GM19023 (cell line): ENCODE measurements around the gene CDK11B.
"Not testable (repeated sequence)": the region's sequence is repeated elsewhere in the genome, so short reads cannot be mapped to it uniquely, and the experiment has no call there.

Experiments
- ATAC-seq: cut with Tn5 transposase; IDR thresholded peaks from one replicate; pipeline ENCODE4 v1.9.1; 2021; ENCODE audit warnings: mild to moderate bottlenecking, moderate library complexity; ENCODE audit not compliant: unreplicated experiment

The CDK11B gene

GRCh38 chr1:1658583-1659549, at the start of gene CDK11B:
TSS of gene CDK11B (minus strand) at chr1:1659004. CDS start at chr1:1657485, 1,519 bp downstream.
- peak; percentile 90 for ATAC-seq

GRCh38 chr1:1707897-1708296, 49.1 kb upstream of the CDK11B start:
- not testable (repeated sequence) for ATAC-seq

GRCh38 chr1:1707241-1707640, 48.4 kb upstream of the CDK11B start:
- ATAC-seq, result not testable (repeated sequence)

- ATAC-seq, result not testable (repeated sequence)
Measured at GRCh38 chr1:1705623-1706022, 46.8 kb upstream of the CDK11B start.

- ATAC-seq, result not testable (repeated sequence)
Measured at GRCh38 chr1:1704284-1704957, 45.6 kb upstream of the CDK11B start.

GRCh38 chr1:1703796-1704195, 45.0 kb upstream of the CDK11B start:
- no peak for ATAC-seq

GRCh38 chr1:1702506-1702905, 43.7 kb upstream of the CDK11B start:
- not testable (repeated sequence) for ATAC-seq

GRCh38 chr1:1700557-1700956, 41.8 kb upstream of the CDK11B start:
- not testable (repeated sequence) for ATAC-seq

- not testable (repeated sequence) for ATAC-seq
Measured at GRCh38 chr1:1700067-1700466, 41.3 kb upstream of the CDK11B start.

GRCh38 chr1:1699061-1699460, 40.3 kb upstream of the CDK11B start:
- not testable (repeated sequence) for ATAC-seq

GRCh38 chr1:1697358-1698183, 38.8 kb upstream of the CDK11B start:
- ATAC-seq, result not testable (repeated sequence)

GRCh38 chr1:1696431-1697357, 37.9 kb upstream of the CDK11B start:
- ATAC-seq, result not testable (repeated sequence)

- ATAC-seq, result peak; percentile 73
Measured at GRCh38 chr1:1692714-1693647, 34.2 kb upstream of the CDK11B start, which contains the start of gene SLC35E2B. TSS of gene SLC35E2B (minus strand) at chr1:1692795. CDS start at chr1:1676699, 16,096 bp downstream.

GRCh38 chr1:1692324-1692713, 33.5 kb upstream of the CDK11B start:
- peak; percentile 42 for ATAC-seq

GRCh38 chr1:1691443-1691842, 32.6 kb upstream of the CDK11B start:
- not testable (repeated sequence) for ATAC-seq

- not testable (repeated sequence) for ATAC-seq
Measured at GRCh38 chr1:1689526-1689925, 30.7 kb upstream of the CDK11B start.

- no peak for ATAC-seq
Measured at GRCh38 chr1:1687846-1688245, 29.0 kb upstream of the CDK11B start.

- ATAC-seq, result no peak
Measured at GRCh38 chr1:1684031-1684681, 25.4 kb upstream of the CDK11B start.
